Esophagus mucosa (tissue), 1 donor: Measurements from ENCODE around the gene STX11. TPM values are rescaled to one million over a fixed set of nuclear protein-coding genes. Genes with fewer than 3 reads are reported as not detected.
"Not testable (repeated sequence)": the region's sequence is repeated elsewhere in the genome, so short reads cannot be mapped to it uniquely, and the experiment has no call there.

Experiments
- ATAC-seq: fragments of 200-7000 bp; cut with Tn5 transposase; one replicate; pipeline ENCODE4 v1.9.1; 2020
- total RNA-seq: library from RNA; stranded (reverse); gene quantifications from one replicate; pipeline ENCODE4 v1.2.4, GENCODE V29; 2023
- donor health status: DM: yes; HTN: yes; CAD: no.

Gene STX11
- total RNA-seq = 5.5 TPM

DNA sequence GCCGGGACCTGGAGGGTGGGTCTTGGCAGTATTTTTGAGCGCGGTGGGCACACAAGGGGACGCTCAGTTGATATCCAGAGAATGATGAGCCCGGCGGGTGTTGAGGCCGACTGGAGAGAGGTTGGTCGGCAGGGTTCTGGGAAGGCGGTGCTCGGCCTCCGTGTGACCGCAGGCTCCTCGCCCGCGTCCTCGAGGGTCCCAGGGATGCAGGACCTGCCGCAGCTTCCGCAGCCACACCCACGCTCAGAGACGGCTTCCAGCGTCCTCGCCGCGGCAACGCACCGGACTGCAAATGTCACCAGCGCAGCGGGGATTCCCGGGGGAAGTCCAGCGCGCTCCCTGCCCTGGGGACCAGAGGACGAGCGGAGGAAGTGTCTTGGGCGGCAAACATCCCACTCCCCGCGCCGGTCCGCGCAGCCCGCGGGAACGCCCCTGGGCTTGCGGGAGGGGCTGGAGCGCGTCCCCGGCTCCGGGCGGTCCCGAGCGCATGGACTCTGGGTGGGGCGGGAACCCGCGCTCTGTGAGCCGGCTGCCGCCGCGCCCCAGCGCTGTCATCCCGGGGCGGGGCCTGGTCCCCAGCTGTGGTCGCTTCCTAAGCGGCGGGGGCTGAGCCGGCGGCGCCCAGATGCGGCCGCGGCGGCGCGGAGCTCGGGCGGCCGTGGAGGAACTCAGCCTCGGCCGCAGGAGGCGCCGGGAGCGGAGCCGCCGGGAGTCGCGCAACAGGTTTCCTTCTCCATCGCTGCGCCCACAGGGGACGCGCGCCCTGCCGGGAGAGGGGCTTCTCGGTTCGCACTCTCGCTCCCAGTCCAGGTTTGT, at the start of gene STX11:
TSS of gene STX11 (plus strand) at position 624 of the 816 bp plus-strand sequence. CDS start 36,111 bp downstream, outside the sequence.
- ATAC-seq = peak; percentile 96

DNA sequence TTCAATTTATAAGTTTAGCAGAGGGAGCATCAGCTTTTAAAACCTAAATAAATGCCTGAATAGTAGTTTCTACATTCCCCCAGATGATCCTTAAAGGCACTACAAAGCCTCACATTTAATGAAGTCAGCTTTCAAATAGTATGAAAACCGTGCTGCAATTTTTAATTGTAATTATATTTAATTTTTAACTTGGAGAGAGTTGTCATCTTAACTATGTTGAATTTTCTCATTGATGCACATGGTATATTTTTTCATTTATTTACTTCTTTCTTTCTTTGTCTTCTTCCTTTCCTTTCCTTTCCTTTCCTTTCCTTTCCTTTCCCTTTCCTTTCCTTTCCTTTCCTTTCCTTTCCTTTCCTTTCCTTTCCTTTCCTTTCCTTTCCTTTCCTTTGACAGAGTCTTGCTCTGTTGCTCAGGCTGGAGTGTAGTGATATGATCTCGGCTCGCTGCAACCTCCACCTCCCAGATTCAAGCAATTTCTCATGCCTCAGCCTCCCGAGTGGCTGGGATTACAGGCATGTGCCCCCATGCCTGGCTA, 47.2 kb upstream of the STX11 start:
- no peak for ATAC-seq

DNA sequence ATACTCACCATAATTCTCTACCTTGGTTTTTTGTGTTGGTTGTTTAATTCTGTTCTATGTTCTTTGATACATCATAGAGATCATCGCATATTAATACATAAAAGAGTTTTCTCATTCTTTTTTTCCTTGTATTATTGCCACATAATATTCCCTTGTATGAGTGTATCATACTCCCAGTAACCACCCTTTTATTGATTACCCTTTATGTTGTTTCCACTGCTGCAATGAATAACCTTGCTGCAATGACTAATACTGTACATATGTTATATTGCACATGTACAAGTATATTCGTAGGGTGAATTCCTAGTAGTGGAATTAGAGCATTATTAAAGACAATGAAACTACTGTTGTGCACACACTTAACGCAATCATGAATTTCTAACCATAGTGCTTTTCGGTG, 45.8 kb upstream of the STX11 start:
- ATAC-seq = no peak

DNA sequence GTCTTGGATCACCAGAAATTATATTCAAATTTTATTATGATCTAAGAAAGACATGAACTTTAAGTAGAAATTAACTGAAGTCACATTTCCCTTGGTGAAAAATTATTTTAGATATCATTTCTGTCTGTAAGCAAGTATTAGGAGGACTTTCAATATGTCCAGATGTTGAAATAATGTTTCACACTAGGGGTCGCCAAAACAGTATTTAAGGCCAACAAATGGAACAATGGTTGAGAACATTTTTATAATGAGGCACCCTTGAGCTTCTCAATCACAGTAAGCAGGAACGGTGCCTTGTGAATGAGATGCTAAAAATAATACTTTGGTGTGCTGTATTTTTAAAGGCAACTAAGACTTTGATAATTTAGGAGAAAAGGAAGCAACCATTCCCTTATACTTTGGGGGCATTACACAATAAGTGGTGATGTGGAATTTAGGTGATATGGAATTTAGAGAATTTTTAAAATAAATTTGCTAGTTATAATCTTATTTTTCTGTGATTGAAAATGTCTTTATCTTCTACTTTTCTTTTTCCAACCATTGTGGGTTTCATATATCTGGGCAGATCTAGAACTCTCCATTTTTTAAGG, 45.3 kb upstream of the STX11 start:
- peak; percentile 69 for ATAC-seq

- ATAC-seq = no peak
These were observed 44.1 kb upstream of the STX11 start for GRCh38 chr6:144106206-144106605.

GRCh38 chr6:144110210-144110609, 40.1 kb upstream of the STX11 start:
- no peak for ATAC-seq

DNA sequence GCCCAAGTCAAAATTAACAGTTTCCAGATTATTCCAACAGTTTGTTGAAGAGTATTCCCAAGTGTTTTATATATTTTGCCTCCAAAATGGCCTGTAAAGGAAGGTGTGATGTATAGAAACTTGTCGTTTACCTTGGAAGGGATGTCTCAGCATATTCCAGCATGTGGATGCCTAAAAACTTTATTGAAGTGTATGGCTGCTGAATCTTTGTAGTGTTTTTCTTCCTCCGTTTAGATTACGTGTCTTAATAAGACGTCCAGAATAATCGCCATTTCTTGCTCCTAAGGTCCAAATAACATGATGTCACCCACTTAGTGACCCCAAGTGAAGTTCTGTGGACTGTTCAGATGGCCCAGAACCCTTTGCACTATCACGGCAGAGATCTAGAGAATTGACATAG, 37.0 kb upstream of the STX11 start:
- no peak for ATAC-seq

DNA sequence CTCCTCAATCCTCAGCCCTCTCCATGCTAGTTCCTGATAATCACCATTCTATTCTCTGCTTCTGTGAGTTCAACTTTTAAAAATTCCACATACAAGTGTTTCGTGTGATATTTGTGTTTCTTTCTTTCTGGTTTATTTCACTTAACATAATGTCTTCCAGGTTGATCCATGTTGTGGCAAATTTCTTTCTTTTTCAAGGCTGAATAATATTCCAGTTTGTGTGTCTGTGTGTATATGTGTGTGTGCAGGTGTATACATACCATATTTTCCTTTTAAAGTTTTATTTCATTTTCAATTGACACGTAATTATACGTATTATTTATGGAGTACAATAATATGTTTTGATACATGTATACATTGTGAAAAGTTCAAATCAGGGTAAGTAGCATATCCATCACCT, 35.1 kb upstream of the STX11 start:
- ATAC-seq = no peak

DNA sequence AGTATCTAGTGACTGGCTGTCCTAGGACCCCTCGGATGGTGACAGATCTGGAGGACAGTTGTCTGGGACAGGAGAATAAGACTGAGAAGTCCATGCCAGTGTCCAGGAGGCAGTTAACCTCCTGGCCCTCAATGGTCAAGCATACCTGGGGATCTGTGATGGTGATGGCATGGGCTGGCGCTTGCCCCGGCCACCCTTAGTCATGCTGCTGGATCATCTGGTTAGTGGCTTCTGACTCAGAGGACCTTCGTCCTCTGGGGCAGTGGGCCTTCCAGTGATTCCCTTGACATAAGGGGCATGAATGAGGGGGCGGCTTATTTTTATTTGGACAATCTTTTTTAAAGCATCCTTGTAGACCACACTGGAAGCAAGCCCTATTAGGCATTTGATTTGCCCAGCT, 30.9 kb upstream of the STX11 start:
- no peak for ATAC-seq

DNA sequence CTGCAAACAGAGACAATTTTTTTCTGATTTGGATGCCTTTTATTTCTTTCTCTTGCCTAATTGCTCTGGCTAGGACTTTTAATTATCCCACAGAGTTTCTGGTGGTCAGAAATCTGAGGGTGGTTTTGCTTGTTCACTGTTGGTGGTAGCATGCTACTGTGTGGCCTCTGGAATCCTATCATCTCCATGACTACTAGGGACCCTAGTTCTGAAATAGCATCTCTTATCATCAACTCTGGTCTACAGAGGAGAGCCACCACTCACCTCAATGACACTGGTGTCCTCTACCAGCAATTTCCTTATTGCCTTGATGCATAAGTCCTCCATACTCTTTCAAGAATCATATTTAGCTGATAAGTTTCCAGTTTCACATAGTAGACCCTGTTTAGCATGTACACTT, 27.5 kb upstream of the STX11 start:
- ATAC-seq = no peak

- no peak for ATAC-seq
These were observed 26.9 kb upstream of the STX11 start for GRCh38 chr6:144123421-144123820.

- no peak for ATAC-seq
These were observed 26.5 kb upstream of the STX11 start for GRCh38 chr6:144123836-144124235.

GRCh38 chr6:144127097-144127496, 23.2 kb upstream of the STX11 start:
- ATAC-seq = no peak

DNA sequence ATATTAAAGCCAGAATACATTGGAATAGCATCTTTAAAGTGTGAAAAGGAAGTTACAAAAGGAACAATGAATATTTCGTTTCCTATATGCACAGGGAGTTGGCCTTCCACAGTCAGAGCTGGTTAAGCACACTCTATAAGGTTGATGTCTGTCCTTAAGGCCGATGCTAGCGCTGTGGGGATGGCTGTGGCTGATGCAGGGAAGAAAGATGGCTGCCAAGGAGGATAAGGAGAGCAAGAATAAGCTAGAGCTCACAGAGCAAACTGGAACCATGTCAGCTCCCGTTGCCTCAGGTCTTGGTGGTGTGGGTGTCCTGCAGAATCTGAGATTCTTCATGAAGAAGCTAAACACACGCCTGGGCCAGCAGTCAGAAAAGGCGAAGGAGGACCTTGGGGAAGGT, 20.8 kb upstream of the STX11 start:
- ATAC-seq = no peak

DNA sequence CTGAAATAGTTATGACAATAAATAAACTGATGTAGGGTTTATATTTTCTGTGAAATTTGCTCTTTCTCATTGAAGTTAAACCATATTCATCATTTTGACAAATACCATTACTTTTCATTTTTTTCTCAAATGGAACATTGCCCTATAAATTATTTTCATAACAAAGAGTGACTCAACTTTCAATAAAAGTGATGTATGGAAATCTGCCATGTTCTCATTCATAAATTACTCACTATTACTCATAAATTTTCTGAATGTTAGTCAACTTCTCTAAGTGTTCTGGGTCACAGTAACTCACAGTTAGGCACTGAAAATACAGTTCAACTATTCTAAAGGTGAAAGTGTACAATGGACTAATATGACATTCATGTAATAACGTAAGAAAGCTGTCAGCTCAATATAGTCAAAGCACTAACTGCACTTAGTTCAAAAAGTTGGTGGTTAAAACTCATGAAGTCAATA, 19.0 kb upstream of the STX11 start:
- peak; percentile 79 for ATAC-seq

DNA sequence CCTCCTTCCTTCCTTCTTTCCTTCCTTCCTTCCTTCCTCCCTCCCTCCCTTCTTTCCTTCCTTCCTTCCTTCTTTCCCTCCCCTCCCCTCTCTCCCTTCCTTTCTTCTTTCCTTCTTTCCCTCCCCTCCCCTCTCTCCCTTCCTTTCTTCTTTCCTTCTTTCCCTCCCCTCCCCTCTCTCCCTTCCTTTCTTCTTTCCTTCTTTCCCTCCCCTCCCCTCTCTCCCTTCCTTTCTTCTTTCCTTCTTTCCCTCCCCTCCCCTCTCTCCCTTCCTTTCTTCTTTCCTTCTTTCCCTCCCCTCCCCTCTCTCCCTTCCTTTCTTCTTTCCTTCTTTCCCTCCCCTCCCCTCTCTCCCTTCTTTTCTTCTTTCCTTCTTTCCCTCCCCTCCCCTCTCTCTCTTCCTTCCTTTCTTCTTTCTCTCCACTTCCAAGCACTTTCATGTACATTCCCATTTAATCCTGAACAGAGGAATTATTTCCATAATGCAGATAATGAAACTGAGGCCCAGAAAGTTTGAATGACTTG, 18.1 kb upstream of the STX11 start:
- ATAC-seq = not testable (repeated sequence)

GRCh38 chr6:144133225-144133821, 17.0 kb upstream of the STX11 start:
- no peak for ATAC-seq

- no peak for ATAC-seq
These were observed 16.1 kb upstream of the STX11 start for GRCh38 chr6:144134176-144134575.

DNA sequence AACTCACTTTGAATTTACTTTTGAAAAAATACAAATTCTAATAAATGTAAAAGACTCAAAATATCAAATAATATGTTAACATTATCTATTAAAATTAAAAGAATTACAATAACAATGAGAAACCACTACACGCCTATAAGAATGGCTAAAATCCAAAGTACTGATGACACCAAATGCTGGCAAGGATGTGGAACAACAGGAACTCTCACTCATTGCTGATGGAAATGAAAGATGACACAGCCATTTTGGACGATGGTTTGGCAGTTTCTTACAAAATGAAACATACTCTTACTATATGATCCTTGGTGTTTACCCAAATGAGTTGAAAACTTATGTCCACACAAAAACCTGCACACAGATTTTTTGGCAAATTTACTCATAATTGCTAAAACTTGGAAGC, 15.6 kb upstream of the STX11 start:
- no peak for ATAC-seq

DNA sequence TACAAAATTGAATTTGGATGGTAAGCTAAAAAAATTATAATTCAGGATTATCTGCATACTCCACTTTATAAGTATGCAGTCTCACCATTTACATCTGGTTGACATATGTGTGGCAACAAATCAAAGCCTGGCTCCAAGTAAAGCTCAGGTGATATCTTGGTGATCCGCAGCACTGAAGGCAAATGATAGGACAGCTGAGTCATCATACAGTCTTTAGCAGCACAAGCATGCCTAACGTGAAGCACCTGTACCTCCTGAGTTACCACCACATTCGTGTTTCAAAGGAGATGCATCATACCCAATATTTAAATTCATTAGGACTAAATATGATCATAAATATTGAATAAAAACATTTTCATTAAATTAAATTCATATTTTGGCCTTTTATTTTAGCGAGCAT, 11.8 kb upstream of the STX11 start:
- no peak for ATAC-seq

DNA sequence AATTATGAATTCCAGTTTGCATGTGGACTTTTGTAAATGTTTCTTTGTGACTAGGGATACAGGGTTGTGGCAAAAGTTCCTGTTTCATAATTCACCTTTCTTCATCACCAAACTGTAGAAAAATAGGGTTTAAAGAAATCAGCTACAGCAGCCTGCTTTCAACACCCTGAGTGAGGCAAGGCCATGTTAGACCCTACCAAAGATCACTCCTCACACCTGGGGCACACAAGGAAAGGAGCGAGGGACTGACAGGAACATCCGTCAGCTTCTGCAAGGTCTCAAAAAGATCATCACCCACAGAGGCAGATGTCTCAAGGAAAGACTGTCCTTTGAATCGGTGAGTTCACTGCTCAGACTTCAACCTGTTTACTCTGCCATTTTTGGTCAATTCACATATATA, 10.5 kb upstream of the STX11 start:
- no peak for ATAC-seq

- ATAC-seq = no peak
These were observed 9.4 kb upstream of the STX11 start for GRCh38 chr6:144140867-144141266.

DNA sequence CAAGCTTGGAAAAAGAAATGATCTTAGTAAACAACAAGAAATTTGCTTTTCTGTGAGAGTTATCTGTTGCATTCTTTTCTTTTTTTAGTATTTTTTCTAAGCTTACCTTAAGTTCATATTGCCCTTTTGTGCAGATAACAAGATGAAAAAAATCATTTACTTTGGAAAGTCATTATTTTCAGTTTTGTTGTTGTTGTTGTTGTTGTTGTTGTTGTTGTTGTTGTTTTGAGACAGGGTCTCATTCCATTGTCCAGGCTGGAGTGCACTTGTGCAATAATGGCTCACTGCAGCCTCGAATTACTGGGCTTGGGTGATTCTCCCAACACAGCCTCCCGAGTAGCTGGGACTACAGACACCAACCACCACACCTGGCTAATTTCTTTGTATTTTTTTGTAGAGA, 8.8 kb upstream of the STX11 start:
- no peak for ATAC-seq
